HFF-Myc (cell line): ENCODE data around the gene LCLAT1.

Experiments
- DNase-seq: peaks from one replicate; pipeline ENCODE4 v3.0.0-alpha.2; 2011; ENCODE audit warnings: low read depth; ENCODE audit errors: extremely low read depth
- H3K4me3 ChIP-seq: replicated peaks from 2 replicates; pipeline ENCODE4 v1.5.1; 2011; ENCODE audit warnings: low read depth, mild to moderate bottlenecking, control low read depth, low read length
- TF ChIP-seq, protein P1 (sequence below): IDR thresholded peaks from 2 replicates; pipeline ENCODE4 v1.5.1; 2012; ENCODE audit warnings: mild to moderate bottlenecking, low read depth, low read length, control low read depth; ENCODE audit errors: missing control alignments

Gene LCLAT1

GRCh38 chr2:30434708-30435107 is 12.3 kb upstream of the LCLAT1 start:
- H3K4me3 ChIP-seq, result no peak overlapping the region
- TF ChIP-seq, protein P1, sequence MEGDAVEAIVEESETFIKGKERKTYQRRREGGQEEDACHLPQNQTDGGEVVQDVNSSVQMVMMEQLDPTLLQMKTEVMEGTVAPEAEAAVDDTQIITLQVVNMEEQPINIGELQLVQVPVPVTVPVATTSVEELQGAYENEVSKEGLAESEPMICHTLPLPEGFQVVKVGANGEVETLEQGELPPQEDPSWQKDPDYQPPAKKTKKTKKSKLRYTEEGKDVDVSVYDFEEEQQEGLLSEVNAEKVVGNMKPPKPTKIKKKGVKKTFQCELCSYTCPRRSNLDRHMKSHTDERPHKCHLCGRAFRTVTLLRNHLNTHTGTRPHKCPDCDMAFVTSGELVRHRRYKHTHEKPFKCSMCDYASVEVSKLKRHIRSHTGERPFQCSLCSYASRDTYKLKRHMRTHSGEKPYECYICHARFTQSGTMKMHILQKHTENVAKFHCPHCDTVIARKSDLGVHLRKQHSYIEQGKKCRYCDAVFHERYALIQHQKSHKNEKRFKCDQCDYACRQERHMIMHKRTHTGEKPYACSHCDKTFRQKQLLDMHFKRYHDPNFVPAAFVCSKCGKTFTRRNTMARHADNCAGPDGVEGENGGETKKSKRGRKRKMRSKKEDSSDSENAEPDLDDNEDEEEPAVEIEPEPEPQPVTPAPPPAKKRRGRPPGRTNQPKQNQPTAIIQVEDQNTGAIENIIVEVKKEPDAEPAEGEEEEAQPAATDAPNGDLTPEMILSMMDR, result no peak
- no peak for DNase-seq

DNA sequence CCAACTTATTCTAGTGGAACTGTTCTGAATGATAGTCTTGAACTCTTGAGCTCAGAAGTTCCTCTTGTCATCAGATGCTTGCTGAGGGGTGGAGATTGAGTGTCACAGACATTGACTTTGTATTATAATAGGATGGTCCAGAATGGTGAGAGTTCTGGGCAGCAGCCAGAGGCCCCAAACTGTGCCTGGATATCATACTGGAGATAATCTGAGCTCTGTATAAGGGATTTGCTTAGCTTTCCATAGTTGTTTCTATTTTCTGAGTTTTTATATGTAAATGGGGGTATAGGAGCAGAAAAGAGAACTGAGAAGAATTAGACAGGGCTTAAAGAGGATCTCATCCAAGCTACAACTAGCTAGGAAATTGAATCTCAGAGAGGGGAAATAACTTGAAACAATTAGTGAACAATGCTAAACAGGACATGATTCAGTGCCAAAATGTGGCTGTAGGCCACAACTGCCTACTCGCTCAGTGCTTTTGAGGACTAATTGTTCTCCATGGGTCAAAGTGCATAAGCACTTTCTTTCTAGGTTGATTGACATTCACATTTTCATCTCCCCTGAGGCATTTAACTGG is 10.1 kb upstream of the LCLAT1 start:
- H3K4me3 ChIP-seq, result no peak overlapping the region
- DNase-seq, result no peak
- TF ChIP-seq, protein P1, result no peak

GRCh38 chr2:30437809-30438548 is 9.1 kb upstream of the LCLAT1 start:
- no peak for DNase-seq
- H3K4me3 ChIP-seq, result no peak overlapping the region
- TF ChIP-seq, protein P1, result no peak

GRCh38 chr2:30439296-30439695 is 7.8 kb upstream of the LCLAT1 start:
- H3K4me3 ChIP-seq, result no peak overlapping the region
- DNase-seq, result no peak
- TF ChIP-seq, protein P1, result no peak

DNA sequence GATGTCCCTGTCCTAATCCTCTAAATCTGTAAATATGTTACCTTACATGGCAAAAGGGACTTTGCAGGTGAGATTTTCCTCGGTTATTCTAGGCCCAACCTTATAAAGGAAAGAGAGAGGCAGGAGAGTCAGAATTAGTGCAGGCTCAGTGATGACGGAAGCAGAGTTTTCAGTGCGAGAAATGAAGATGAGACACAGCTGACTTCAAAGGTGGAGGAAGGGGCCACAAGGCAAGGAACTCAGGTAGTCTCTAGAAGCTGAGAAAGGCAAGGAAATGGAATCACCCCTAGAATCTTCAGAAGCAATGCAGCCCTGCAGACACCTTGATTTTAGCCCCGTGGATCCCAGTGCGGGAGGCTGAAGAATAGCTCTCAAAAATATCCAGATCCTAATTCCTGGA is 7.2 kb upstream of the LCLAT1 start:
- TF ChIP-seq, protein P1, result no peak
- no peak overlapping the region for H3K4me3 ChIP-seq
- DNase-seq, result no peak

- no peak overlapping the region for H3K4me3 ChIP-seq
- TF ChIP-seq, protein P1, result no peak
- no peak for DNase-seq
Measured at GRCh38 chr2:30441023-30441422, 6.0 kb upstream of the LCLAT1 start.
